ENCODE results near the gene MARVELD1.
"Not testable (repeated sequence)": the region's sequence is repeated elsewhere in the genome, so short reads cannot be mapped to it uniquely, and the experiment has no call there.

Gene MARVELD1

GRCh38 chr10:97713339-97713825 is at the start of gene MARVELD1:
Gene MARVELD1 (plus strand): TSS chr10:97713730. CDS start chr10:97713877, 147 bp downstream.
- no peak for DNase-seq

GRCh38 chr10:97664282-97664850 is 49.2 kb upstream of the MARVELD1 start:
- no peak for DNase-seq

- DNase-seq, result no peak
Measured at GRCh38 chr10:97666992-97667391, 46.5 kb upstream of the MARVELD1 start.

- no peak for DNase-seq
Measured at GRCh38 chr10:97667463-97667862, 46.1 kb upstream of the MARVELD1 start.

- no peak for DNase-seq
Measured at GRCh38 chr10:97669571-97669970, 44.0 kb upstream of the MARVELD1 start.

GRCh38 chr10:97673736-97674525 is 39.6 kb upstream of the MARVELD1 start:
- DNase-seq, result no peak

GRCh38 chr10:97675222-97675621 is 38.3 kb upstream of the MARVELD1 start:
- no peak for DNase-seq

GRCh38 chr10:97676770-97677581 is 36.6 kb upstream of the MARVELD1 start:
- peak in 1 of 2 donors; percentile 30 for DNase-seq

- no peak for DNase-seq
Measured at GRCh38 chr10:97679594-97679993, 33.9 kb upstream of the MARVELD1 start.

- DNase-seq, result no peak
Measured at GRCh38 chr10:97682042-97682441, 31.5 kb upstream of the MARVELD1 start.

GRCh38 chr10:97683556-97684367 is 29.8 kb upstream of the MARVELD1 start:
- no peak for DNase-seq

GRCh38 chr10:97684368-97684713 is 29.2 kb upstream of the MARVELD1 start:
- not testable (repeated sequence) for DNase-seq

- no peak for DNase-seq
Measured at GRCh38 chr10:97684866-97685394, 28.6 kb upstream of the MARVELD1 start.

GRCh38 chr10:97685395-97685958 is 28.1 kb upstream of the MARVELD1 start:
- DNase-seq, result no peak

GRCh38 chr10:97686301-97686961 is 27.1 kb upstream of the MARVELD1 start:
- DNase-seq, result no peak

- peak; percentile 77 to 78 for DNase-seq
Measured at GRCh38 chr10:97686962-97687784, 26.4 kb upstream of the MARVELD1 start, which contains the start of gene AVPI1. Gene AVPI1 (minus strand): TSS chr10:97687241. CDS start chr10:97679905, 7,336 bp downstream.

- DNase-seq, result no peak
Measured at GRCh38 chr10:97687785-97688781, 25.4 kb upstream of the MARVELD1 start.

GRCh38 chr10:97689559-97690020 is 23.9 kb upstream of the MARVELD1 start:
- DNase-seq, result peak in 1 of 2 donors; percentile 23

- DNase-seq, result no peak
Measured at GRCh38 chr10:97690133-97690532, 23.4 kb upstream of the MARVELD1 start.
